Activated CD4-positive, CD25-positive, alpha-beta regulatory T cell treated with anti-CD3 and anti-CD28 coated beads, Interleukin-2, amount 50 U/mL, for 16 hours (primary cell): ENCODE results near the gene SLCO2A1.

Experiments
- DNase-seq: peaks from one replicate; pipeline ENCODE4 v3.0.0-alpha.2; 2020; ENCODE audit warnings: low read depth, low spot score

SLCO2A1 gene

DNA sequence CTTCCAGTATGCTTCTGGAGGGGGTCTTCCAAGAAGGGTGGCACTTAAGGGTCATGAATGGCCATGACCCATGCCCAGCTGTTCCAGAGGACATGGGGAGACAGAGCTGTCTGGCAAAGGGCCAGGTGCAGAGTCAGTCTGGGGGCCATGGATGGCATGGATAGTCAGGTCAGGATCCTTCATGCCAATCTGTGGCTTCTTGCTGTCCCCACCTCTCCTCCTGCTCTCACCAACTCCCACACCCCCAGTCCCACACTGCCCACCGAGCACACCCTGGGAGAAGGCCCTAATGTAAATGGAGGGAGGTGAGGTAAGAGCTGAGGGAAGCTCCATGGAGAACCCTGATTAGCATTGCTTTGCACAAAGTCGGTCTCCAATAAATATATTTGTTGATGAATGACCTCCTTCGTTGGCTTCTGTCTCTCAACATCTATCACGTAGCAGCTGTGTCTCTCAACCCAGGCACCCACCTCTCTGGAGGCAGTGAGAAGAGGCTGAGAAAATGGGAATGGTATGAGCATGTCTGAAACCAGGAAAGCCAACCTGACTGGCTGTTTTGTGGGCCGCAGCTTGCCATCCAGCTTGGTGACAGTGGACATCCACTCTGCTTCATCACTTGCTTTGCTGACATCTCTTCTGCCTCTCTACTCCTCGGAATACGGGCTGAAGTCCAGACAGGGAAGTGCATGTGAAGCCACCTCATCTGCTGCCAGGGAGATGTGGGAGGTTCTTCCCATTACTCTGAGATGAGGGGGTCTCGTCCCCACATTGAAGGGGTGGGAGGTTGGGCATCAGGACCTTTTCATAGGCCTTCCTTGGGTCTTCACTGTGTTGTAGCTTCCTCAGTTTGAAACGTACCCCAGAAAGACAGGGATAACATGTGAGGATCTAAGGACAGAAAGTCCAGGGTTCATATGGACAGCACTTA lies 96.4 kb downstream of the SLCO2A1 start:
- no peak for DNase-seq

DNA sequence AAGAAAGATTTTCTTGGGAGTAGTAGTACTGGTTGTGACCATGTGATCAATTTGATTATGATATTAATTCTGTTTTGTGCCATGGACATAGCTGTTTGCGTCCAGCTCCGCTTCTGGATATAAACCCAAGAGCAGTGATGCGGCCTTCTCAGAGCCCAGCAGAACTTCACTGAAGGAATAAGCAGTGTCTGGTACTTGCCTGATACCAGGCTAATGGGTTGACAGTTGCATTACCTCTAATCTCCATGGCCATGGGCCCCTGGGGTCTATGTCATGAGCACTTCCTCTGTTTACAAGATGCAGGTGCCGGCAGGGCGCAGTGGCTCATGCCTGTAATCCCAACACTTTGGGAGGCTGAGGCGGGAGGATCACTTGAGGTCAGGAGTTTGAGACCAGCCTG lies 97.7 kb downstream of the SLCO2A1 start:
- DNase-seq: no peak

DNA sequence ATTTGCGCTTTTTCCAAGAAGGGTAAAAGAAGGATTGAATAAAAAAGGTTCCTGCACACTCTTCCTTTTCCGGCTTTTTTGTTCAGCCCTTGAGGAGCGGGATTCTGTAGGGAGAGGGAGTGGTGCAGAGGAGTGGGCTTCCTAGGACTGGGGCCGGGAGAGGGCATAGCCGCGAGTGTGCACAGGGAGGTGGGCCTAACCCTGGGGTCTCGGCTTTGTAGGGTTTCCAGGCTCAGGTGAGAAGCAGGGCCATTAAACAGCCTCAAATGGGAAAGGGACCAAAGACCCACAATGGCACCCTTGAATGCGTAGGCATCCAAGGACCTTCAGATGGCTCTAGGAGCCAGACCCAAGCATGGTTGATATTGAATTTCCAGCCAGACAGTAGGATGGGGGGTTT lies 98.6 kb downstream of the SLCO2A1 start:
- DNase-seq: no peak

DNA sequence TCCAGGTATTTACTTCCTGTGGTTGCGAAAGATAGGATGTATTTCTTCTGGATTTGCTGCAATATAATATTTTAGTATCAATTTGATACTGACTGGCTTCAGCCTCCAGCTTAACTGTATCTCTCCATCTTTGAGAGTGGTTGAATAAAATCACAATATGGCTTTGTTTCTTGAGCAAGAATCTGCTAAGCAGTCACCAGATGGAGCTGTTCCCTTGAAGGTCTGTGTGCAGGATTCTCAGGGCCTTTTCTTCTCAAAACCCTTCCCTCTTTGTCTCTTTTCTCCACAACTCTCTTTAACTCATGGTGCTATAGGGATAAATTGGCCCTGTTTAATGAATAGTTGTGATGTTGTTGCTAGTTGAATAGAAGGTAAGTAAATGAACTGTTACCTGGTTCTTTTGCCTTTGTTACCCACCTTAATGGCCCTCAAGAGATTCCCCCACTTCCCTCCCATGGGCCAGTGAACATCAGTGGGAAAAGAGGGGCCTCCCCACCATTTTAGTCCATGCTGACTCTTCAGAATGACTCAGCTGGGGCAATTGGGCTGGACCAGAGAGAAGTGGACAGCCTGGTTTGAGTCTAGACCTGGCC lies 99.3 kb downstream of the SLCO2A1 start:
- no peak for DNase-seq

DNA sequence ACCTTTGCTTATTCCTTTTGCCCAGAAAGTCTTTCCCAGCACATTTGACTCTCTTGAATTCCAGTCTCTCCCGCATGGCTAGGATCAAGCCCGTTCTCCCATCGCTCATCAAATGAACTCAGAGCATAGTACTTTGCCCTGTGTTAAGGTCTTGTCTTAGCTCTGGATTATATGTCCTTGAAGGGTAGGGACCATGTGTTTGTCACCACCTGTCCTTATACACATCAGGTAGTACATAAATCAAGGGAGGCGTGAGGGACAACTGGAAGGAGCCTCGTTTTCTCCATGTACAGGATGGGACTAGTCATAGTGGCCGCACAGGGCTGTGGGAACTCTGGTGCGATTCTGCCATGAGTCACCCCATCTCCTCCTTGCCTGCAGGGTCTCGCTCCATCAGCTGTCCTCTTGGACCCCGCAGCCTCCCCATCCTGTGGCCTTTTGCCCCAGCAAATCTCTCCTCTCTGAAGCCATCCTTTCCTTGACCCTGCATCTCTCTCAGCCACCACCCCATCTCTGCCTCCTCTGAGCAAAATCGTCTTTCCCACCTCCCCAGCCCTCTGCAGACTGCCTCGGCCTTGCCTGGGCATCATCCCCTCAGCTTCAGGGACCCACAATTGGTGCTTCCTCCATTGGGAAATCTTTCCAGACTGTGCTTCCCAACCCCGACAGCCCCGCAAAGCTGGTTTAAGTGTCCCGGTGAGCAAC lies 100.7 kb downstream of the SLCO2A1 start:
- DNase-seq: no peak

DNA sequence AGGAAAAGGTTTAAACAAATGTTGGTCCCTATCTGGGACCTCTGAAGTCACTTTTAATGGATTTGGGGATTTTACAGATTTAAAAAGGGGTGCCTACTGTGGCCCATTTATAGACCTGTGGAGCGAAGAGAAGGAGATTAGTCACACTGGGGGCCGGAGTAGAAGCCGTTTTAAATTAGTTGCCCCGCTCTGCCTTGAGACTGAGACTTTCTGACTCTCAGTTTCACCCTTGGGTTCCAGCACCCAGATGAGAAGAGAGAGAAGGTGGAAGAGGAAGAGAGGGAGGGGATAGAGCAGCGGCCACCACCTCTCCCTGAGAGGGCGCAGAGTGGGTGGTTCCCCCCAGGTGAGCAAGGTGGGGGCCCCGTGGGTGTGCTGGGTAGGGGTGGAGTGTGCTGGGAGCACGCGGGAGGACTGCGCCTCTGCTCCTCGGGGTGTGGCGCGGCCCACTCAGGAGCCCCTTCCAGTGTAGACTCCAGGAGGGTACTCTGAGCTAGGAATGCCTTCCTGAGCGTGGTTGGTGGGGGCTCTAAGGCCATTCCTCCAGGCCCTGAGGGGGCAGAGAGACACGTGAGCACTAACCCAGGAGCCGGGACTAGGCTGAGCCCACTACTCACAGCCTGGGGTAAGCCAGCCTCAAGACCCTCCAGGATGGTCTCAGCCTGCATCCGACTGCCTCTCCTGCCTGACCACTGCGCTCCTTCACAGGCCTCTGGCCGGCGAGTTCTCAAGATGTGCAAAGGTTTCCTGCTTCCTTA lies 101.4 kb downstream of the SLCO2A1 start:
- DNase-seq: no peak

DNA sequence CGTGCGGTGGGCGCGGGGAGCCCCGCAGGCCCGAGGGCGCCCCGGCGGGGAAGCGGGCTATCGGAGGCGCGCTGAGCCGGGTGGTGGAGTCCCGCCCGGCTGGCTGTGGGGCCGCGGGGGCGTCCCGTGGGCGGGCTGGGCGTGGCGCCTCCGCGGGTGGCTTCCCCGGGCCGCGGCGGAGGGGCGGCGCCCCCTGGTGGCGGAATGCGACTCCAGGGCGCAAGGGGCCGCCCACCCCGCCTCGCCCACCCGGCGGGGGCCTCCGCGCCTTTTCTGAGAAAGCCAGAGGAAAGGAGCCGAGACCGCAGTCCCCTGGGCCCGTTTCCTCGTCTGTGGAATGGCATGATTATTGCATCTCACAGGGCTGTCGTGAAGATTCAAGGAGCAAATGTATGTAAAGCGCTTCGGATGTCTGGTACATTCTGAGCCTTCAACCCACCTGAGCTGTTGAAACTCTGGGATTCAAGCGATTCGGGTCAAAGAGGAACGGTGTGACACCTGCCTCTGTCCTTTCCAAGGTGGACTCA lies 102.1 kb downstream of the SLCO2A1 start:
- DNase-seq: peak; percentile 36

DNA sequence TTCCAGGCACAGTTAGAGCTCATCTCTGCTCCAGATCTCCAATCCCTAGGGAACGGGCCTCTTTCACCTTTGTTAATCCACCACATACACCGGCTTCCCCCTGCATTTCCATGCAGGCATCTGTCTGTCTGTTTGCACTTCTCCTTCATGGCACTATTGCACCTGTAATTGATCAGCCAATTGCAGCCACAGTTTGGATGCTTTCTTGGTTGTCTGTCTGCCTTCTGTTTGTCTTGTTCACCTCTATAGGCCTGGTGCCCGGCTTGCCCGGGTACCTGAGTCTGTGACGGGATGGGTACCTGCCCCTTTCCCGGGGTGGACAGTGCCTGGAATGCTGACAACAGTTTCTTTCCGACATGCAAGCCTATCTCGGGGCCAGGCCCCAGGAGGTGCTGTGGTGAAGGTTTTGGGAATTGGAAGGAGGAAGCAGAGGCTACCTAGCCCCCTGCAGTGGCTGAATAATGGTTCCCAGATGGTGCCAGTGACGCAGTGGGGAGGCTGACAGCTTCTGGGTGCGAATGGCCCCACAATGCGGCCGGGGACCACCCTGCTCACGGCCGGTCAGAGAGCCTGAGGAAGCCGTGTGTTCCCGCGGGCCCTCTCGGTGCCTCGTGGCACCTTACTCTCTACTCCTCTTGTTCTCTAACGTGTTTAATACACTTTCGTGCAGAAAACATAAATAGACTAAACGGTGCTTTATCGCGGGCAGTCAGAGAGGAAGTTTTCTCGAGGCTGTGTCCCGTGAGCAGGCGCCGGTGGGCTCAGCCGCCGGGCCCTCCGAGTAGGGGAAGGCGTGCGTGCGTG lies 102.8 kb downstream of the SLCO2A1 start:
- no peak for DNase-seq

DNA sequence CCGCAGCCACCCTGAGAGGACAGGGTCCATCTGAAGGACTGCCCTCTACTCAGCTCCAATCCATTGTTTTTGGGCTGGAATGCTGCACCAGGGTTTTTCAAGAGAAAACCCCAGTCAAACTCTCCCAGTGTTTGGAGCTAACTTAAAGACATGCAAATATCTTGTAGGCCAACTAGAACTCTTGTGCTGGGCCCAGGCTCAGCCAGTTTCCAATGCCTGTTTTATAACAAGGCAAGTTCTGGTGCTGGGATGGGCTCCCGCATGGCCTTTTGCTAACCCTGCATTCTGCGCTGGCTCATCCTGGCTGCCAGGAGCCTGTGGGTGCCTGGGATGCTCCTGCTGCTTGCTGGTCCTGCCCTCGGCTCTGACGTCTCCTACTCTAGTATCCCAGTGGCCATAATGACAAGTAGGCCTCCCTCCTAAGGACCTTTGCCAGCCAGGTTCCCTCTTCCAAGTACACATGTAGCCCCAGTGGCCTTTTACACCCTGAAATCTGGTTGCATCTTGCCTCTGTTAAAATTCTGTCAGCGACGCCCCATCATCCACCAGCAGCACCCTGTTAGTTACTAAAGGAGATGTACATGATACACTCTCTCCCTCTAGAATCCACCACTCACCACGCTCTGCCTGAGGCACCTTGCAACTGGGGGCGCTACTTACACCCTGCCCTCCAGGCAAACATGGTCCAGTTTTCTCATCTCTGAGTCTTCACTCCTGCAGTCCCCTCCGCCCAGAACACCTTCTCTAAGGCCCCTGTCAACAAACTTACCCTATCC lies 103.6 kb downstream of the SLCO2A1 start:
- DNase-seq: no peak

DNA sequence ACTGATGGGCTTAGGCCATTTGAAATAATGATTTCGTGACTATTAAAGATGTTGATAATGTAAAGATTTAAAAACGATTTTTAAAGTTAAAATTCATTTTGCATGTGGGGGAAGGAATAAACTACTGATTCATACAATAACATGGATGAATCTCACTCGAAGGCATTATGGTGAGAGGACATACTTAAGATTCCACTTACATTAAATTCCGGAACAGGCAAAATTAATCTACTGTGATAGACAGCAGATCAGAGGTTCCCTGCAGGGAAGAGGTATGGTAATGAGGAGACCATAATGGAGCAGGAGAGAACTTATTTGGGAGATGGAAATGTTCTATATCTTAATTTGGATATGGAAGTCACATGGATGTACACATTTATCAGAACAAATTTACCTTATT lies 105.7 kb downstream of the SLCO2A1 start:
- DNase-seq: no peak

DNA sequence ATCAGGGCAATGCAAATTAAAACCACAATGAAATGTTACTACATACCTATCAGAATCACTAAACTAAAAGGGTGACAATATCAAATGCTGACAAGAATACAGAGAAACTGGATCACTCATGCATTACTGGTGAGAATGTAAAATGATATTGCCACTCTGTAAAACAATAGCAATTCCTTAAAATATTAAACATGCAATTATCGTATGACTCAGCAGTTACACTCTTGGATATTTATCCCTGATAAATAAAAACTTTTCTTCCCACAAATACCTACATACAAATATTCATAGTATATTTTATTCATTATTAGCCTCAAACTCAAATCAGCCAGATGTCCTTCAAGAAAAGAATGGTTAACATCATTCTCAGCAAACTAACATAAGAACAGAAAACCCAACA lies 108.1 kb downstream of the SLCO2A1 start:
- no peak for DNase-seq

DNA sequence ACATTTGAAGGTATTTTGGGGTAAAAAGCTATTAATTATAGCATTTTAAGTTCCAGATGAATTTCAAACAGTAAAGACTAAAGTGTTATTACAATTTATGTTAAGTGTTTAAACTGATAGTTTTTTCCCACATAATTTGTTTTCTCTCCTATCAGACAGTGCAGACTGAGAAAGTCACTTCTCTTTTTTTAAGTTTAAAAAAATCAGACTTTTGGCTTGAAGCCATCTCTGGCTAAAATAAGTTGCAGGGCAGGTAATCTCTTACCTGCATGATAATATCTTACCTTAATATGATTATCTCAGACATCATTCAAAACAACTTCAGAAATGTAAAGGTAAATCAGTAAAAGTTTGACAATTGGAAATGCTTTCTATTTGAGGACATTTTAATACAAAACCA lies 112.6 kb downstream of the SLCO2A1 start:
- no peak for DNase-seq

DNA sequence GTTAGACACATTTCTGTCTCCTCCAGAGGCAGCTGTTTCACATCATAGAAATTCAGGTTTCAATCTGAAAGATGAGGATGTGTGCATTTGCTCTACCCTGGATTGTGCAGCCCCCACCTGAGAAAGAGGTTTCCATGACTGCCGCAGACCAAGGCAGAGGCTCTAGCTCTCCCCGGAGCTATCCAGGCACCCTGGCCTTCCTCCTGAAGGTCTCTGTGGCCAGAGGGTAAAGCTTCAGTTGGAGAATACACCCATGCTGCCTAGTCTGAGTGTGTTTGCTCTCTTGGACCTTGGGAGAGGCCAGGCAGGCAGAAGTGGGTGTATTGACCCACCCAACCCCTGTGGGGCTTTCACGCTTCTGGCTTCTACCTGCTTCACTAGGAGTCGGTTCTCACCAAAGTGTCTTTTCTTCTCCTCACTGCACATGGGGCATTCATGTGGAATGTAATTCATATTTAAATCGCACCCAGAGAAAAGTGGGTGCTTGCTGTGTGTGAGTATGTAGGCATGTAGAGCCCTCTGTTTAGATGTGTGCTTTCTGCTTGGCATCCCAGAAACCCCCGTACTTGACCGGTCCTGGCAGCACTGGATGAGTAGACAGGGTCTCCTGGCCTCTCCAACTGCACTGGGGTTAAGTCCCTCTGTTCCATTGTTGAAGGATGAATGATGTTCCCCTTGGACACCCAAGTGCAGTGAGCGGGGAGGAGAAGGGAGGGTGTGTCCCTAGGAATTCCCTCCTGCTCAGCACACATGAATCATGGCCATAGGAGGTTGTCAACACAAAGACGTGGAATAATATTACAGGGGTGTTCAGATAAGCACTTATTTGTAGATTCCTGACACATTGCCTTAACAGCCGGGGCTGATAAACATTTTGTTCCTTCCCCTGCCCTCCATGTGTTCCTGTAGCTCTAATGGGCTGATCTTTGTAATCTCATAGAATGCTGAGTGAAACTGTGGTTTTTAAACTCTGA lies 113.8 kb downstream of the SLCO2A1 start:
- no peak for DNase-seq

DNA sequence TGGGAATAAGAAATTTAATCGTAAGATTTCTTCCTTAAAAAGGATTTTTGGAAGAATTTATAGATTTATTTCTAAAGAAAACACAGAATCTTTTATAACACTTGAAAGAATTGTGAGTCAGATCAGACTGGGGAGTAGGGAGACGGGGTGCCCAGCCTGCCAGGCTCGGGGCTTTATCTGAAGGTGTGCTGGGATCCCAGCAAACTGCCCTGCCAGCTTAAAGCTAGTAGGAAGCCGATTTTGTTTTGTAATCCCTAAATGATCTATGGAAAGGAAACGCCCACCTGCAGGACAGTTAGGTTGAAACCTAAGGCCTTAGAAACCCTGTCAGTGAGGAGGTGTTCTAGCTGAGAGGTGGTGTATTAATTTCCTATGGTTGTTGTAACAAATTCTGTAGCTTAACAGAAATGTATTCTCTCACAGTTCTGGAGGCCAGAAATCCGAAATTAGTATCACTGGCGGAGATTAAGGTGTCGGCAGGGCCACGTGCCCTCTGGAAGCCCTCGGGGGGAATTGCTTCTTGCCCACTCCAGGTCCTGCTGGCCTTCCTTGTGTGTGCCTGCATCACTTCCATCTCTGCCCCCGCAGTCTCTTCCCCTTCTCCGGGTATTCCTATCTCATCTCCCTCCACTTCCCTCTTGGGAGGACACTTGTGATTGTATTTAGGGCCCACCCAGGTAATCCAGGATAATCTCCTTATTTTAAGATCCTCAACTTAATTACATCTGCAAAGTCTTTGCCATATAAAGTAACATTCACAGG lies 114.7 kb downstream of the SLCO2A1 start:
- no peak for DNase-seq

DNA sequence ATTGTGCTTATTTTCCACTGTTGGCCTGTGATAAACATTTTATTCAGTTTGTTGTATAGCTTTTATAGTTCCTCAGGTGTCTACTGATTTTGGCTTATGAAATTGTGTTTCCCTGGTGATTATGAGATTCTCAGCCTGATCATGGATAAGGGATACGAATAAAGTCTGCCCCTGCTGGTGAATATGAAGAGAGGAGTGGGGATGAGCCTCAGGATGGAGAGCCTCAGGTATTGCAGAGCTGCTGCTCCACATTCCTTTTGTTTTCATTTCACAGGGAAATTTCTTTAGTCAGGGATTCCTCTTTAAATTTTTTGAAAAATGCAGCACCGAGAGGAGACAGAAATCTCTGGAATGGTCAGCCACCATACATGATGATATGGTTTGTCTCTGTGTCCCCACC lies 119.3 kb downstream of the SLCO2A1 start:
- no peak for DNase-seq

DNA sequence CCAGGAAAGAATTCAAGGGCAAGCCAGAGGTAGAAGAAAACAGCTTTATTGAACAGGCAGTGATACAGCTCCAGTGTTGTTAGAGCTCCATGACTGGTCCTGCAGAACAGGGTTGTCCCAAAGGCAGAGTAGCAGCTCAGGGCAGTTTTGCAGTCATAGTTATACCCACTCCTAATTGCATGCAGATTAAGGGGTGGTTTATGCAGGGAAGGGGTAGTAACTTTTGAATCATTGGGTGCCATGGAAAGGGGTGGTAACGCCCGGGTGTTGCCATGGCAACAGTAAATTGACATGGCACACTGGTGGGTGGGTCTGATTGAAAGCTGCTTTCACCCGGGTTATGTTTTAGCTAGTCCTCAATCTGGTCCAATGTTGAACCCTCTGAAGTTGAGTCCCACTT lies 124.3 kb downstream of the SLCO2A1 start:
- DNase-seq: no peak

DNA sequence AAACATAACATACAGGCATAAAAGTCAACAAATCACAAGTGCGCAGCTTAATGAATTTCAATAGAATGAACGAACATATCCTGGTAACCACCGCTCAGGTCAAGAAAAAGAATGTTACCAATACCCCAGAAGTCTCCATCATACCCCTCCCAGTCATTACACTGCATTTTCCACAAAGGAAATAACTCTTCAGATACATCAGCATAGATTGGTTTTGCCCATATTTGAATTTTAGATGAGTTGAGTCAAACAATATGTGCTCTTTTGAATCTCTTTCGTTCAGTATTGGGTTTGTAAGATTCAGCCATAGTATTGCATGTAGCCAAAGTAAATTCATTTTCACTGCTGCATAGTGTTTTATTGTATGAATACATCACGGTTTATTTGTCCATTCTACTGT lies 127.9 kb downstream of the SLCO2A1 start:
- no peak for DNase-seq

DNA sequence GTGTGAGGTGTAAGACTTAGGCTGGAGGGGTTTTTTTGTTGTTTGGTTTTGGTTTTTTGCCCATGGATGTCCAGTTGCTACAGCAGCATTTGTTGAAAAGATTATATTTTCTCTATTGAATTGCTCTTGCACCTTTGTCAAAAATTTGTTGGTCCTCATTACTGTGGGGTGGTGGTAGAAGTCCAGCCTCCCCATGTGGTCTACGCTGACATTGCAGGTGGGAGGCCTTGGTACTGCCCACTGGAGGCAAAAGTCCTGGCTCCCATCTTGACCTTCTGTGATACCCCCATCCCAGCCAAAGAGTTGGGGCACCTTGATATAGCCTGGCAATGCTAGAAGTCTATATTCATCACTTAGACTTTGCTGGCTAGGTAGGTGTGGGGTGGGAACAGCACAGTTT lies 128.6 kb downstream of the SLCO2A1 start:
- no peak for DNase-seq
